HFFc6 (cell line): ENCODE results near the gene MYH11. TPM values are rescaled to one million over a fixed set of nuclear protein-coding genes. Genes with fewer than 3 reads are reported as not detected.
"Not testable (repeated sequence)": the region's sequence is repeated elsewhere in the genome, so short reads cannot be mapped to it uniquely, and the experiment has no call there.

ENCODE experiments used
- DNase-seq: peaks from one replicate; pipeline ENCODE4 v3.0.0-alpha.2; 2018
- H3K27ac Mint-ChIP-seq: 2 replicates; pipeline ENCODE4 v1.8.0; 2020; ENCODE audit warnings: mild to moderate bottlenecking, mixed read lengths
- H3K27me3 Mint-ChIP-seq: 2 replicates; pipeline ENCODE4 v1.8.0; 2021; ENCODE audit warnings: mild to moderate bottlenecking, moderate library complexity, mixed read lengths; ENCODE audit not compliant: insufficient read depth
- H3K36me3 Mint-ChIP-seq: 2 replicates; pipeline ENCODE4 v1.8.0; 2021; ENCODE audit warnings: low read depth, mixed read lengths
- H3K4me1 Mint-ChIP-seq: 2 replicates; pipeline ENCODE4 v1.8.0; 2020; ENCODE audit warnings: low read depth, mixed read lengths
- H3K4me3 Mint-ChIP-seq: 2 replicates; pipeline ENCODE4 v1.8.0; 2020; ENCODE audit warnings: mild to moderate bottlenecking, moderate library complexity, mixed read lengths
- H3K9me3 Mint-ChIP-seq: 2 replicates; pipeline ENCODE4 v1.8.0; 2020; ENCODE audit warnings: mild to moderate bottlenecking, mixed read lengths
- CTCF ChIP-seq: fragments of 200-600 bp; sonication (generic); IDR thresholded peaks from 2 replicates; pipeline ENCODE4 v1.5.0; 2021; ENCODE audit warnings: antibody characterized with exemption, mild to moderate bottlenecking
- total RNA-seq, 6 experiments: library from RNA; stranded (reverse); fragmentation: NEBNext Ultra II Directional; extraction: Animal tissue kit (Norgen Biotek cat#: 25700); gene quantifications; 2 replicates in 1 of 6; 3 replicates in 5 of 6; pipeline ENCODE4 v1.2.3, GENCODE V29; 2021

The MYH11 gene
- total RNA-seq, 6 experiments from 2014 or later: 0.02 to 0.23 (median 0.21) TPM; not detected in 2

GRCh38 chr16:15792563-15792971 is 64.3 kb downstream of the MYH11 start:
- TF ChIP-seq CTCF: no peak
- no peak overlapping the region for H3K4me3 Mint-ChIP-seq
- H3K9me3 Mint-ChIP-seq: peaks cover 5% of the 10 kb centered on the region
- no peaks in the 10 kb centered on the region for H3K4me1 Mint-ChIP-seq
- no peak overlapping the region for H3K27ac Mint-ChIP-seq
- H3K27me3 Mint-ChIP-seq: peaks cover 14% of the 10 kb centered on the region
- DNase-seq: no peak
- H3K36me3 Mint-ChIP-seq: peaks cover 9% of the 10 kb centered on the region; the same call in 1 of the 2 replicates

GRCh38 chr16:15790458-15790857 is 66.4 kb downstream of the MYH11 start:
- no peaks in the 10 kb centered on the region for H3K9me3 Mint-ChIP-seq
- DNase-seq: no peak
- peaks cover 19% of the 10 kb centered on the region for H3K27me3 Mint-ChIP-seq
- no peaks in the 10 kb centered on the region for H3K4me1 Mint-ChIP-seq
- H3K36me3 Mint-ChIP-seq: no peaks in the 10 kb centered on the region
- no peak overlapping the region for H3K27ac Mint-ChIP-seq
- no peak overlapping the region for H3K4me3 Mint-ChIP-seq
- no peak for TF ChIP-seq CTCF

GRCh38 chr16:15789816-15790215 is 67.0 kb downstream of the MYH11 start:
- not testable (repeated sequence) for H3K27ac Mint-ChIP-seq, H3K9me3 Mint-ChIP-seq, H3K36me3 Mint-ChIP-seq, H3K4me1 Mint-ChIP-seq, DNase-seq, H3K4me3 Mint-ChIP-seq
- peaks cover 20% of the 10 kb centered on the region for H3K27me3 Mint-ChIP-seq

GRCh38 chr16:15788846-15789239 is 68.0 kb downstream of the MYH11 start:
- Mint-ChIP-seq H3K4me1 (no peaks in the 10 kb centered on the region), H3K4me3 (no peak overlapping the region), H3K9me3 (no peaks in the 10 kb centered on the region), H3K27ac (no peak overlapping the region), H3K36me3 (no peaks in the 10 kb centered on the region), H3K27me3 (peaks cover 28% of the 10 kb centered on the region)
- no peak for TF ChIP-seq CTCF
- no peak for DNase-seq

GRCh38 chr16:15786501-15786900 is 70.3 kb downstream of the MYH11 start:
- TF ChIP-seq CTCF: no peak
- Mint-ChIP-seq H3K27me3 (peaks cover 34% of the 10 kb centered on the region), H3K27ac (no peak overlapping the region), H3K4me1 (no peaks in the 10 kb centered on the region), H3K4me3 (no peak overlapping the region), H3K9me3 (no peaks in the 10 kb centered on the region), H3K36me3 (no peaks in the 10 kb centered on the region)
- DNase-seq: no peak

- Mint-ChIP-seq H3K4me1 (no peaks in the 10 kb centered on the region), H3K4me3 (no peak overlapping the region), H3K27me3 (peaks cover 37% of the 10 kb centered on the region), H3K27ac (no peak overlapping the region), H3K36me3 (no peaks in the 10 kb centered on the region), H3K9me3 (no peaks in the 10 kb centered on the region)
- TF ChIP-seq CTCF: no peak
- DNase-seq: no peak
Observed at GRCh38 chr16:15785386-15786059, 71.3 kb downstream of the MYH11 start.
